Renal cortex interstitium (tissue), 11 donors: ENCODE results near the gene ASB6. TPM values are rescaled to one million over a fixed set of nuclear protein-coding genes. Genes with fewer than 3 reads are reported as not detected.
A peak's percentile ranks its signal among the peaks of the same experiment; 100 is the strongest.

Experiments used
- DNase-seq, 11 donors: peaks; one replicate each; pipeline ENCODE4 v3.0.0-alpha.2; 2013; ENCODE audit warnings: low read depth in 9 of 11, low spot score in 4 of 11; ENCODE audit errors: extremely low read depth in 1 of 11
- polyA plus RNA-seq, 3 donors: library from polyadenylated mRNA; unstranded; fragments of 120-200 nt; gene quantifications; one replicate each; pipeline ENCODE4 v1.2.1, GENCODE V29; 2013; ENCODE audit not compliant: insufficient read length in 3 of 3

Gene ASB6
- polyA plus RNA-seq, 3 donors = 15.4 to 21.3 (median 19.4) TPM

DNA sequence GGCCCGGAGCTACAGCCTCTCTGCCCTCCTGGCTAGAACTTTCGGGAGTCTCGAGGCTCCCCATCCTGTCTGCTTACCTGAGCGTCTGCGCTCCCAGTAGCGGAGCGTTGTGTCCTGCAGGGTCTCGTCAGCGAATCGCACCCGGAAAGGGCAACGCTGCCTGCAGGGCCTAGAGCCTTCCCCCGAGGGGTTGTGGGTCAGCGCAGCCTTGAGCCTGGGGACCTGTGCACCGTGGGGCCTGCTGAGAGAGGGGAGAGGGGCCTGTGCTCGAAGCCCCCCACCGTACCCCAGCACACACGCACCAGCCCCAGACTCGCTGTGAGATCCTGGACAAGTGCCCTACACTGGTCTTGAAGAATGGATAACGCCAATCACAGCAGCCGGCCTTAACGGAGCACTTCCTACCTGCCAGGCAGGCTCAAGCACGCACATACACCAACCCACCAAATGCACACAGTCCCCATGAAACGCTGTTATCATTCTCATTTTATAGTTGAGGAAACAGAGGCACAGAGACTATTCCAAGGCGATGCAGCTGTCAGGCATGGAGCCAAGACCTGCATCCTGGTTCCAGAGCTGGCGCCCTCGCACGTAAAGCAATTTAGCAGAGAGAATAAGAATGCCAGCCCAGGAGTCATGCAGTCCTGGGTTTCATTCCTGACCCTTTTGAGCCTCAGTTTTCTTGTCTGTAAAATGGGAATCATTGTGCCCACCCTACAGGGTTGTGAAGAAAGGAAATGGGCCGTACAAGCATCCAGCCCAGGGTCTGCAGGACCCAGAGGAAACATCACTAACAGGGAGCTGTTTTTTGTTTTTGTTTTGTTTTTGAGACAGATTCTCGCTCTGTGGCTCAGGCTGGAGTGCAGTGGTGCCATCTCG is 26.3 kb downstream of the ASB6 start:
- DNase-seq = no peak

DNA sequence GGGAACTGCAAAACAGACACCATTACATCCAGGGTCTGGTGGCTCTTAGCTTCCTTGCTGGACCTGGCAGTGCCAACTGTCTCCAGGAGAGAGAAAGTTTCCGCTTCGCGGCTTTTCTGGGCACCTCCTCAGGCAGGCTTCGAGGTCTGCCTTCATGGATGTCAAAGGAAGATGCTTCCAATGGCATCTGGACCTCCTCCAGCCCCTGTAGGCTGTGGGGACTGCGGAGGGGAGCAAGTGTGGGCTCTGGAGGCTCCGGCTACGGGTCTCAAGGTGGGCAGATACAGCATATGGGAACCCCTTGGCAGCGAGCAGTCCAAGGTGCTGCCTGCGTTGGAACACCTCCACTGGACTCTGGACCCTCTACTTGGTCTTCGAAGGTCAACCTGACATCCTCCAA is 27.0 kb downstream of the ASB6 start:
- no peak for DNase-seq

DNA sequence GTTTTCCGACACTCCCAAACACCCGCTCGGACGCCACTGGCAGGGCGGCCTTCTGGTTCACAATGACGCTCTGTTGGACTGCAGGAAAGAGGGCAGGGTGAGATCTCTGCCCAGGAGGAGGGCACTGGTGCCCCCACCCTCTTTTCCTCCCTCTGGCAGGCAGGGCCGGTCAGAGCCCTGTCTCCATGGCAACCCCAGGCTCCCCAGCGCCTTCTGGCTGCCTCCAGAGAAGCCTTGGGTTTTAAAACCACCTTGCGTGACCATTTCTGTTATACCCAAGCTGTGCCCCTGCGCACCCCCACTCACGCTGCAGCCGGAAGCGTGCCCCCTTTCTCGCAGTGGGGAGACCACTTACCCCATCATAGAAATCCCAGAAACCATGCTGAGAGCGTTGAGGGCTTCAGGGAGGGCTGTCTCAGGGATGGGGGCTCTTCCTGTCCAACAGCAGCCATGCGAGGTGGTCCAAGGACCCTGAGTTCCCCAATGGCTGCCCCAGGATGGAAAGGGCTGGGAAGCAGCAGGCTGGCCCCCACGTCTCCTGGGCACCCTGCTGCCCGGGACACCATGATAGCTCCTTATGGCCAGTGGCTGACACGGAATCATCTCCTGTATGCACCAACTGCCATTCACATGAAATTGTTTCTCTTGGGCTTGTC is 28.3 kb downstream of the ASB6 start:
- DNase-seq = peak in 2 of 11 donors; percentile 60 to 77

DNA sequence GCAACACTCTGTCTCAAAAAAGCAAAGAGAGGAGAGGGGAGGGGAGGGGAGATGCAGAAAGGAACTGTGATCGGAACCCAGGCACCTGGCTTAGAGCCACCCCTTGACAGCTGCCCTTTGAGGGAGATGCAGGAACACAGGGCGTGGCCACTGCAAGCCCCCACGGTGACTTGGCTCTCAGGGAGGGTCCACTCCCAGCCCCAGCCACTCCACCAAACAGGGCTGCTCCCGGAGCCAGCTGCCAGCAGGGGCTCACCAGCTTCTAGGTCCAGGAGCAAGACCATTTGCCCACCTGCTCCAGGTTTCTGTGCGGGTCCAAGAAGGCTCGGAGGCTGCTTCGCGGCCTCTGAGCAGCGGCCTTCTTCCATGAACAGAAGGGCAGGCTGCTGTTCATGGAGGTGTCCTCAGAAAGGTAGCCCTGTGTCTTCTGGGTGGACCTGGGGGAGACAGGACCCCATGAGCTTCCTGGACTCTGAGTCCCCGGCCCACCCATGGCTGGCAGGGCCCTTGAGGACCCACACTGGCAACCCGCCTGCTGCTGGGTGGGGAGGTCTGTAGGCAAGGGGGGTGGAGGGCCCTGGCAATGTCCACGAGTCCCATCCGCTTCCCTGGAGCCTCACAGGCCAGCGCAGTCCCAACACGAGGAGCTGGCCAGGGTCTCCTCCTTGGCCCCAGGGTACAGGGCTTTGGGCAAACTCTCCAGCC is 29.0 kb downstream of the ASB6 start:
- DNase-seq = no peak

DNA sequence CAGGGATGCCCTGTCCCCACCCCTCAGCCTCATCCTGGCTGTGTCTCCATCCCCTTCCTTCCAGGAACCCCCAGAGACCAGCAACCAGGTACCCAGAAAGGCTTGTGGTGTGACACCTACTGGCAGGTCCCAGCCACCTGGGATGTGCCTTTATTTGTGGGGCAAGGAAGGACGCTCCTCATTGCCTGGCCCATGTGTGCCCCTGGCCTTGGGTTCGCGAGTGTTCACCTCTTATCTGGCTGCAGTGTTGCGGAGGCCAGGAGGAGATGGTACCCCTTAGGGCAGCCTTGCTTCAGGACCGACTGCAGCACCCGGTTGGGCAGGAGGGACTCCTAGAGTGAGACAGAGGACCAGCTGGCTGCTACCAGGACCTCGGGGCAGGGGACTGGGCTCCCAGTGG is 29.8 kb downstream of the ASB6 start:
- DNase-seq = no peak

DNA sequence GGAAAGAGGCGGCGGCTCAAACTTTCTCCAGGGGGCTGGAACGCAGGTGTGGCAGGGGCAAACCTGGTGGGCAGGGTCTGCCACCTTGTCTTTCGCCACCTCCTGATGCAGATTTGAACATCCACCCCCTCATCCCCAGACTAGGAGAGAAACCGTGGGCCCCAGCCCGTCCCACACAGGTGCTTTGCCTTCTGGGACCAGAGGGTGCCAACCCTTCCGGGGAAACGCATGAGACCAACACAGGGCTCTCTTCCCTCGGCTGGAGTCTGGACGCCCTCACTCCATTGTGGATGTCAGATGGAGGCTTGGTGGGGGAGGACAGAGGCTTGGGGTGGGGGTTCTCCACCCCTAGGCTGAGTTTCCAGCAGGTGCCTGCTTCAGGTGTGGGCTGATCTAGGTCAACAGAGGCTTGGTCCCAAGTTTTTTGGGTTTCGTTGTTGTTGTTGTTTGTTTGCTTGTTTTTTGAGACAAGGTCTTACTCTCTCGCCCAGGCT is 30.6 kb downstream of the ASB6 start:
- DNase-seq = no peak

DNA sequence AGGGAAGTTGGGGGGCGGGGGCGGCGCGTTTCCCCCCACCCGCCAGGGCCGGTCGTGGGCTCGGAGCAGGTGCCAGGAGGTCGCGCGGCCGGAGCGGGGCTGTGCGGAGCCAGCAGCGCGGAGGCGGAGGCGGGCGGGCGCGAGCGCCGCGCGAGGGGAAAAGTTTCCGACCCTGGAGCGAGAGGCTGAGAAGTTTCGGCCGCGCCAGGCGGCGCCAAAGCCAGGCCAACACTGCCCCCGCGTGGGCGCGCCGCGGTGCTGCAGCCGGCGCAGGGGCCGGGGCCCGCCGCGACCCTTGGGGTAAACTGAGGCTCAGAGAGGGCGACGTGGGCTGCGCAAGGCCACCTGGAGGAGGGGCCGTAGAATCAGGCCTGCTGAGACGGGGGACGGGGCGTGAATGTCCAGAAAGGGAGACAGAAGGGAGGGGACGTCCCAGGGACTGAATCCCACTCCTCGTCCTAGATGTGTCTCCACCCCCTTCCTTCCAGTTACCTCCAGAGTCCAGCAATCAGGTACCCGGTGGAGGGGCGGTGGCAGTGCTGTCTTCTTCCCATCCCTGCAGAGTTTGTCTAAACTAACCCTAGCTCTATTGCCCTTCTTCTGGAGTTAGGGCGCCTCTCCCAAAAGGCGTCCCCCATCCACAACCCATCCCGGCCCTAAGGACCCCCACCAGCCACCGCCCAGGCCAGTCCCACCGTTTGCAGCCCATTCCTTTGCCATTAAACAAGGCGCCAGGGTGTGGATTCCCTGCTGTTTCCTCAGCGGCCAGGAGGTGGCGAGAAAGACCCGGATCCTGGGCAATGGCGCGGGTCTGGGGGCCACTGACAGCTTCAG is 31.3 kb downstream of the ASB6 start:
- peak in 1 of 11 donors; percentile 66 for DNase-seq

DNA sequence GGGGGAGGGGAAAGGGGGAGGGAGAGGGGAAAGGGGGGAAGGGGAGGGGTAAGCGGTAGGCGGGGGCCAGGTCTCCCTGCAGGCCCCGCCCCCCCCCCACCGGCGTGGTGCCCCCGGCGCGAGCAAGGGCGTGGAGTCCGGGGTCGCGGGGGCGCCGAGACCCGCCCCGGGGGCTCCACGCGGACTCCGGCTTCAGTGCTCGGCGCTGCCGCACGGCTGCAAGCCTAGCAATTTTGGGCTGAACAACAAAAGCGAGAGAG is 31.8 kb downstream of the ASB6 start:
- no peak for DNase-seq

DNA sequence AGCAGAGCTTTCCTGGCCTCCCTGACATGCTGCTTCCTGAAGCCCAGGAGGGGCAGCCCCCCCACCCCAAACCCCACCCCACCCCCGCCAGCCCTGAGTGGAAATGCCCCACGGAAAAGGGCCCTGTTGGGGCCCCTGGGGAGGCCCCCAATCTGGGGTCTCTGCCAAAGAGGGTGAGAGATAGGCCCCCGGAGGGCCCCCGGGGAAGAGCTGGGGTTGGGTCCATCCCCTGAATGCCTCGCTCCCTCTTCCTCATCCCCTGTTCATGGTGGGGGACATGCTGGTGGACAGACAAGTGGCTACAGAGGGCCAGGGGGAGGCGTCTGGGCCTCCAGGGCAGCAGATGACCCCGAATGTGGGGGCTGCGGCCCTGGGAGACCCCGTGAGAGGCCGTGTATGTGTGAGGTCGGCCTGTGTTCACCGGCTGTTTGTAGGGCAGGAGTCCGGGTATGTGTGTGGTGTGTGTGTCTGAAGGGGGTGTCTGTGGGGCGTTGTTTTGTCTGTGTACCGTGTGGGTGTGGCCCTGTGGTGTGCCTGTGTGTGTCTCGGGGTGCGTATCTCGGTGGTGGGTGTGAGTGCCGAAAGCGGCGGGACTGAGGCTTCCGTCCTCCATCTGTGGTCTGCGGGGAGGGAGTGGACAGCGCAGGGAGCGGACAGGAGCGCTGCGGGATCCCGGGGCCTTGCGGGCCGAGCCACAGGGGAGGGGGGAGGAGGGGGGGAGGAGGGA is 32.3 kb downstream of the ASB6 start:
- DNase-seq = no peak

DNA sequence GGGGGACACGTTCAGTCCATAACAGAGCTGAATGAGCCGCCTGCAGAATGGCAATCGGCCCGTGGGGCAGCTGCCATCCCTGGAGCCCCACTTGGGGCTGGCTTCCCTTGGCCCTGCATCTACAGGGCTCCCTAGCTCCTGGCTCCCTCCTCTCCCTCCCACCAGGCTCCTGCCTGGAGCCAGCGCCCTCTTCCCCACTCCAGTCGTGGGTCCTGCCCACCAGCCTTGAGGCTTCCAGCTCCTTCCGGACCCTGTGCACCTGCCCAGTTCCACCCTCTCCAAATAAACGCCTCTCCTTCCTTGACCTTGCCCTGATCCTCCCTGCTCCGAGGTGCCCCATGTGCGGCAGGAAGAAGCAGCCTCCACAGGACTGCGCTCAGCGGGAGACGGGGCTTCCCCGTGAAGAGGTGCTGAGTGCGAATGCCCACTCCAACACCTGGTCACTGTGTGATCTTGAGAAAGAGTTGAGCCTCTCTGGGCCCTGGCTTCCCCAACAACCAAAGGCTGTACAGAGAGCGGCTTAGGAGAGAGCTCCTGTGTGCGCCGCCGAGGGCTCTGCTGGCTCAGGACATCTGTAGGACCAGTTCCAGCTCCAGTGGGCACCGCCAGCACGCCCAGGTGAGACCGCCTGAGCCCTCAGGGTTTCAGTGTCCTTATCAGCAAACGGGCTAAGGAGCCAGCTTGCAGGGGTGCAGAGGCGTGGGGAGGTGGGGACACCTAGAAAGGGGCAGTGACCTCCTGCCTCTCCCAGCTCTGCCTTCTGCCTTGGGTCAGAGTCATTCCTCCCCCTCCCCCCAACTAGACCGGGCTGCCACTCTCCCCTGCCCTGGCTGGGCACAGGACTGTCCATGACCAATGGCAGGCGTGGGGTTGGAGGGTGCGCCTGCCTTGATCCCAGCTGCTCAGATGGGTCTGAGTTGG is 33.1 kb downstream of the ASB6 start:
- no peak for DNase-seq

DNA sequence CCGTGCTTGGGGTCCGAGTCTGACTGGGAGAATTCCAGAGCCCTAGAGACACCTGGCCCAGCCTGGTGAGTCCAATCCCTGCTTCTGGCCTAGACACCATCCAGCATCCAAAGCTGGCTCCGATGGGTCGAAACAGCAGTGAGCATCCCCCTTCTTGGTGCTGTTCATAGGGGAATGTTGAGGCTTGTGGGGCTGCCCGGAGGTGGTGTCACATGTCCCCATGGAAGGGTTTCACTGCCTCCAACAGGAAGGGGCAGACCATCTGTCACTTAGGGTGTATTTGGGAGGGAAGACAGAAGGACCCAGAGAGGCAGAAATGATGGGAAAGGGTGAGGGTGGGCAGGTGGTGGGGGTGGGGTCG is 34.9 kb downstream of the ASB6 start:
- no peak for DNase-seq

DNA sequence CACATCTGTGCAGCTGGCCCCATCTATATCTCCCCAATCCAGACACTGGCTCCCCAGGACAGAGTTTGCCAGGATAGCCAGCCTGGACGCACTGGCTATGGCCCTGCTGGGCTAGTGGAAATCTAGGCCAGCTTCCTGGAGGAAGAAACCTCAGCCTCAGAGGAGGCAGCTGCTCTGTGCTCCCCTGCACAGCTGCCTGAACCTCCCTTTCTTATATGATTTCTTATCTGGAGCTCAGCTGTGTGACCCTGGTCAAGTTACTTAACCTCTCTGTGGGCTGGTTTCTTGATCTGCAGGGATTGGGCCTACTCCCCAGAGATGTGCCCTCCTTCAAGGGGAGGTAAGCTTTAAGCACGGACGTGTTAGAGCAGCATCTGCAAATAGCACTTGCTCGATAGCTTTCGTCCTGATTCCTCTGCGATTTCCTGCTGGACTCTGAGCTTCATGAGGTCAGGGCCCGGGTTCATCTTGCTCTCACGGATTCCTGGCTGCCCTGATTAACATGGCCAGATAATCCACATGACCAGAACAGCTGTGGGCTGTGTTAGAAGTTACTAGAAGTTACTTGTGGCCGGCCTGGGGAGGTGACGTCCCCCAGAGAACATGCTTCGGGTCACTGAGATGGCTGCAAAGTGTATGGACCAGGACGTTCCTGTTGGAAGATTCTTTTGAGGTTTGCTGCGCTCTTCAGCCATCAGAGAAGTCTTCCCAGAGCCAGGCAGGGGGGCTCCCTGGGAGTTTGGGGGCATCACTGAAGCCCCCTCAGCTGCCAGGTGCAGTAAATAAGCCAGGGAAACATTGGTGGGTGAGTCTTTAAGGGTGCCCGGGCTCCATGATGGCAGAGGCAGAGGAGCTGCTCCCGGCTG is 35.6 kb downstream of the ASB6 start:
- no peak for DNase-seq

DNA sequence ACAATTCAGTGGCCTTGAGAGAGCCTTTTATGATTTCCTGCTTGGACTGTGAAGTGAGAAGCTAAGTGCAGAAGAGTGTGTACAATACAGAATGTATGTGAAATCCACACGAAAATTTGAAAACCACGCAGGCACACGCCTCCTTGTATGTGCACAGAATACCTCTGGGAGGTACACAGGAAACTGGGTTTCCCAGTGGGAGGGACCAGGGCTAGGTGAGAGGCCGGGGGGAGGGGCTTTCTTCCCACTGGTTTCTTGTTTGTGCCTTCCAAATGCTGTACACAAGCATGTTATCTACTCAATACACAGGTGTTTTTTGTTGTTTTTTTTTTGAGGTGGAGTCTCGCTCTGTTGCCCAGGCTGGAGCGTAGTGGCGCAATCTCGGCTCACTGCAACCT is 37.2 kb downstream of the ASB6 start:
- DNase-seq = no peak

DNA sequence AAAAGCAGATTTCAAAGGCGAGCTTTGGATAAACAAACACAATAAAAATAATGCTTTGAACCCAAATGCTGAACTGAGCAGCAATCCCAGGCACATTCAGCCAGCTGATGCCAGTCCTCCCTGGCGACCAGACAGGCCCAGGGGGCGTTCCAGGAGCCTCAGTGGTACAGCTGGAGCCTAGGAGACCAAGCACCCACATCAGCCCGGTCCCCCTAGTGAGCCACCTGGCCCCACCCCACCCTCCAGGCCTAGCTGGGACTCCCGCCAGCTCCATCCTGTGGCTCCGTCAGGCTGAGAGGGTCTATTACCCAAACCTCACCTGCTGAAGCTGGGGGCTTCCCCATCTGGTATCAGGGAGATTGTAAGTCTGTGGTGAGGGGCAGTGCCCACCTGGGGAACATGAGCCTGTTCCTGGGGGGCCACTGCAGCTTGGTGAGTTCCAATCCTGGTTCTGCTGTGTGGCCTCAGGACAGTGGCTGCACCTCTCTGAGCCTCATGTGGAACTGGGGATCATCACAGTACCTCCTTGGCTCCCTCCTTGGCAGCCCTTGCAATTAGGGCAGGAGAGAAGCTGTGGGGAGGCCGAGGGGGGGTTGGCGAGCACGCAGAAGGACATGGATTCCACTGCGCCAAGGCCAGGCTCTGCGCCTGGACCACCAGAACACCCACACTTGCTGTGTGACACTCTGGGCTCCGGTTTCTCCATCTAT is 37.7 kb downstream of the ASB6 start:
- DNase-seq = no peak

DNA sequence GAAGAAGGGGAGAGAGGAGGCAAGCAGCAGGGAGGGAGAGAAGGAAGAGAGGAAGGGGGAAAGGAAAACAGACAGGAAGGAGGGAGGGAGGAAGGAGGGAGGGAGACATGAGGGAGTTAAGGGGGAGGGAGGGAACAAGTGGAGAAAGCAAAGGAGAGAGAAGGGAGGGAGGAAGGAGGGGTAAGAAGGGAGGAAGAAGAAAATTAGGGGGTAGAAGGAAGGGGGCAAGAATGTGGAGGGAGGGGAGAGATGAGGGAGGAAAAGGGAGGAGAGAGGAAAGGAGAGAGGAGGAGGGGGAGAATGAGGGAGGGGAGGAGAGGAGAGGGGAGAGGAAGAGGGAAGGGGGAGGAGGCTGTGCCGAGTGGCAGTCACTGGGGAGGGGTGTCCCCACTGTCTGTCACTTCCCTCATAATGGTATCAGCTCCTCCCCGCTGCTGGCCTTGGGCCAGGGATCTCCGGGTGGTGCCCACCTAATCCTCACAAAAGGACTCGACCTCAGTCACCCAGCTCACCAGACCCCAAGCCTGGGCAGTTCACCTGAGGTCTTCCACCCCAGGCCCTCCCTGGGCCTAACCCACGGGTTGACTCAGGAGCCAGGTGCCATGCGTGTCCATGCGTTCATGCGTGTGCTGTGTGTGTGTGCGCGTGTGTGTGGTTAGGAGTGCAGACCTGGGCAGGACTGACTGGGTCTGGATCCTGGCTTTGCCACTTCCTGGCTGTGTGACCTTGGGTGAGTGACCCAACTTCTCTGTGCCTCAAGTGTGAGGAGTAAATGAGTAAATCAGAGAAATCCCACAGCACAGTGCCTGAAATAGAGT is 39.1 kb downstream of the ASB6 start:
- DNase-seq = no peak
